Measurements from ENCODE around the gene NRXN3. TPM values are rescaled to one million over a fixed set of nuclear protein-coding genes. Genes with fewer than 3 reads are reported as not detected.

NRXN3 gene
- total and polyA plus RNA-seq, 2 of the 13 experiments (the other 11 are each of a cell fraction or from before 2014, with no cell fraction given), result 0.03 TPM; not detected in 1

GRCh38 chr14:79089576-79089975, 919.4 kb downstream of the NRXN3 start:
- intact Hi-C loops (cut with micrococcal nuclease; ENCODE audit: unreplicated experiment) (no loop called here), in situ Hi-C loops (cut with HindIII; ENCODE audit: extremely low pct_ligation_motif_present, low pct_unique_long_range_greater_than_20kb) (no loop called here)
- DNase-seq (ENCODE audit: low spot score) (no peak), FAIRE-seq (no peak), ATAC-seq (no peak)
- 2% methylated on average over 3 of the region's 3 CpGs for WGBS (ENCODE audit: low lambda C conversion rate)
- Histone ChIP-seq H2AFZ (ENCODE audit: low read length) (no peak overlapping the region), H4K20me1 (ENCODE audit: insufficient read depth, low read length) (no peaks in the 10 kb centered on the region), H3K9ac (ENCODE audit: insufficient read depth, low read depth, low read length) (no peak overlapping the region), H3K79me2 (ENCODE audit: insufficient read depth, low read length) (no peaks in the 10 kb centered on the region), H3K4me1 (ENCODE audit: insufficient read depth, low read length) (no peaks in the 10 kb centered on the region), H3K4me2 (ENCODE audit: low read depth, low read length) (no peak overlapping the region), H3K36me3 (replicated peaks in 1 of 2; ENCODE audit: control insufficient read depth in 1 of 2, insufficient read depth in 2 of 2, low read length in 2 of 2) (no peaks in the 10 kb centered on the region), H3K27me3 (ENCODE audit: control insufficient read depth in 1 of 2, insufficient read depth in 2 of 2, low read length in 2 of 2) (no peaks in the 10 kb centered on the region), H3K4me3 (replicated peaks in 1 of 3; ENCODE audit: insufficient read depth in 1 of 3, low read depth in 2 of 3, low read length in 3 of 3) (no peak overlapping the region), H3K27ac (ENCODE audit: extremely low read length, insufficient read depth, low read length) (no peak overlapping the region), H3K9me3 (ENCODE audit: low read length) (peaks cover 62% of the 10 kb centered on the region)
- BruUV-seq (replicated peaks), result no TSS peak
- ChIA-PET POLR2A (no interaction called here), CTCF (ENCODE audit: low intra/inter-chr PET ratio, low total read pairs) (no interaction called here)
- TF ChIP-seq ETV5 (CRISPR knock-in tag; IDR thresholded peaks at IDR 0.05; ENCODE audit: borderline replicate concordance) (no peak), ZBTB20 (CRISPR knock-in tag; IDR thresholded peaks at IDR 0.05; ENCODE audit: borderline replicate concordance, low read depth) (no peak), AHR (CRISPR knock-in tag; IDR thresholded peaks at IDR 0.05) (no peak), NR0B2 (CRISPR knock-in tag; IDR thresholded peaks at IDR 0.05) (no peak), SIX4 (CRISPR knock-in tag; IDR thresholded peaks at IDR 0.05) (no peak), PAXIP1 (CRISPR knock-in tag; conservative IDR thresholded peaks at IDR 0.05) (no peak), FOXK1 (CRISPR knock-in tag; IDR thresholded peaks at IDR 0.05; ENCODE audit: borderline replicate concordance, low read depth) (no peak)

Data from HepG2 (cell line).